Measurements from ENCODE around the gene ARPC1B.

The ARPC1B gene

DNA sequence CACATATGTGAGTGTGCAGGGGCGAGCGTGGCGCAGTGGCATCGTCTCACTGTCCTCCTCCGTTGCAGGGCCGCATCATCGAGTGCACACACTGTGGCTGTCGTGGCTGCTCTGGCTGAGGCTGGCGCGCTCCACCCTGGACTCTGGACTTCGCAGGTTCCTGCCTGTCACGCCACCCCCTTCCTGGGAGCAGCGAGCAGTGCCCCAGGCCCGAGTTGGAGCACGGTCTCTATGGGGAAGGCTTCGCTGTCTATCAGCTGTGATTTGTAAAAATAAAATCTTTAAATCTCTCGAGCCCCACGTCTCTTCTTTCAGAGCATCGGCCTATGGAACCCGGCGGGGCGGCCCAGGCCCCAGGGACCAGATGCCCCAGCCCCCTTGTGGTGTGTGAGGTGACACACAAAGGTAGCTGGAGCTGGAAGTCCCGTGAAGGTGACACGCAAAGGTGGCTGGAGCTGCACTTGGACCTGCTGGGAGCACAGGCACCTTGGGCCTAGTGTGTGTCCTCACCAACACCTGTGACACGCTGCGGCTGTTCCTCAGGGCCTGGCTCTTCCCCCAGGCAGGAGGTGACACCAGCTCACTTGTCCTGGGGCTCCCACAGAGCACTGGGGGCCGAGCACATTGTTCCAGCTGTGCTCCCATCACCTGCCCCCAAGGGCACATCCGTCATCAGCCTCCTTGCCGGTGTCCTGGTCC lies 44.9 kb downstream of the ARPC1B start:
- no peak for DNase-seq (ENCODE audit: extremely low read depth, low read depth)
- TF ChIP-seq CTCF (IDR thresholded peaks at IDR 0.05; ENCODE audit: low read depth, low read length): no peak

- no peak for DNase-seq (ENCODE audit: extremely low read depth, low read depth)
- no peak for TF ChIP-seq CTCF (IDR thresholded peaks at IDR 0.05; ENCODE audit: low read depth, low read length)
Observed at GRCh38 chr7:99420213-99420612, 45.7 kb downstream of the ARPC1B start.

- no peak for TF ChIP-seq CTCF (IDR thresholded peaks at IDR 0.05; ENCODE audit: low read depth, low read length)
- DNase-seq (ENCODE audit: extremely low read depth, low read depth): no peak
Observed at GRCh38 chr7:99420986-99421385, 46.5 kb downstream of the ARPC1B start.

DNA sequence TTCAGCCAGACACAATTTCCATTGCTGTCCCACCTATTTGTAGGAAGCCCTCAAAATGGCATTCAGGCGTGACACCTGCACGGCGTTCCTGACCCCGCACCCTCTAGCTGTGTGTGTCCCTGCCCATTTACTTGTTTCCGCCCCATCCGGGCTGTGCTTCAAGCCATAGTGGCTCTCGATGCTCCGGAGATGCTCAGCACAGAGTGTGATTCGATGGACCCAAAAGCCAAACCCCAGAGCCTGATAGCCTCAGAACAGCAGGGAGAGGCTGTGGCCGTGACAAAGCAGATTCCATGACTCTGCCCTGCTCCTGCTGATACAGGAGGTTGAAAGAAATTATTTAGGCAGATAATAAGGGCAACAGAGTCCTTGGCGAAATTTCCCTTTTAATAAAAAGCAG lies 47.7 kb downstream of the ARPC1B start:
- no peak for TF ChIP-seq CTCF (IDR thresholded peaks at IDR 0.05; ENCODE audit: low read depth, low read length)
- no peak for DNase-seq (ENCODE audit: extremely low read depth, low read depth)

GRCh38 chr7:99422625-99423024 lies 48.1 kb downstream of the ARPC1B start:
- no peak for DNase-seq (ENCODE audit: extremely low read depth, low read depth)
- no peak for TF ChIP-seq CTCF (IDR thresholded peaks at IDR 0.05; ENCODE audit: low read depth, low read length)

- no peak for DNase-seq (ENCODE audit: extremely low read depth, low read depth)
- TF ChIP-seq CTCF (IDR thresholded peaks at IDR 0.05; ENCODE audit: low read depth, low read length): no peak
Observed at GRCh38 chr7:99424932-99425730, 50.6 kb downstream of the ARPC1B start.

DNA sequence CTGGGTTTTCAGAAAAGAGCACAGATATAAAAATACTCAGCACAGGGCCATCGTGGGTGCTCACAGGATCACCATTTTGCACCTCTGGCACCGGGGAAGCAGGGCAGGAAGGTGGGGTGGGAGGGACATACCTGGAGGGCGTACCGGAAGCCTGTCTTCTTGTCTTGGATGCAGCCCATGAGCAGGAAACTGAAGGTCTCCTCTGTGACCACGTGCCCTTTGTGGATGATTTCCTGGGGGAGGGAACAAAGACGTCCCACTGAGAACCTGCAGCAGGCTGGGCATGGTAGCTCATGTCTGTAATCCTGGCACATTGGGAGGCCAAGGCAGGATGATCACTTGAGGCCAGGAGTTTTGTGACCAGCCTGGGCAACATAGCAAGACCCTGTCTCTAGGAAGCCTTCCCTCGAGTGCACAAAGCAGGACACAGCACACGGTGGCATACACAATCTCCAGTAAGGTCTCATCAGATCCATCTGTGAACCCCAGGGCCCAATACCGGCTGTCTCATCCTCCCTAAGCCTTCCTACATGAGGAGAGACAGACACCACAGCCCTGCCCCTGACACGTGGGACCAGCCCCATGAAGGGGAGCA lies 54.5 kb downstream of the ARPC1B start:
- no peak for DNase-seq (ENCODE audit: extremely low read depth, low read depth)
- TF ChIP-seq CTCF (IDR thresholded peaks at IDR 0.05; ENCODE audit: low read depth, low read length): no peak
